H9 (cell line): Measurements from ENCODE around the gene FGFR3. TPM values are rescaled to one million over a fixed set of nuclear protein-coding genes. Genes with fewer than 3 reads are reported as not detected.

Experiments
- DNase-seq: peaks from one replicate; pipeline ENCODE4 v3.0.0-alpha.2; 2017
- H2AFZ ChIP-seq: one replicate; pipeline ENCODE4 v1.6.1; 2013; ENCODE audit warnings: mild to moderate bottlenecking, low read length, control low read depth, moderate library complexity
- H2AK5ac ChIP-seq: 2 replicates; pipeline ENCODE4 v1.6.1; 2013; ENCODE audit warnings: low read length, control low read depth, mixed read lengths; ENCODE audit not compliant: insufficient read length
- H2BK120ac ChIP-seq: one replicate; pipeline ENCODE4 v1.6.1; 2013; ENCODE audit warnings: low read depth, mild to moderate bottlenecking, low read length, control low read depth, inconsistent platforms; ENCODE audit not compliant: poor library complexity, severe bottlenecking
- H2BK12ac ChIP-seq: 2 replicates; pipeline ENCODE4 v1.6.1; 2013; ENCODE audit warnings: low read length, control low read depth, mixed read lengths, low read depth; ENCODE audit not compliant: insufficient read length
- H2BK15ac ChIP-seq: 2 replicates; pipeline ENCODE4 v1.6.1; 2013; ENCODE audit warnings: low read depth, low read length, control low read depth
- H2BK20ac ChIP-seq: one replicate; pipeline ENCODE4 v1.6.1; 2013; ENCODE audit warnings: low read depth, mild to moderate bottlenecking, low read length, control low read depth, inconsistent platforms; ENCODE audit not compliant: poor library complexity, severe bottlenecking
- H2BK5ac ChIP-seq: 2 replicates; pipeline ENCODE4 v1.6.1; 2013; ENCODE audit warnings: low read length, control low read depth, mixed read lengths; ENCODE audit not compliant: insufficient read length
- H3K14ac ChIP-seq: 2 replicates; pipeline ENCODE4 v1.6.1; 2013; ENCODE audit warnings: low read length, control low read depth; ENCODE audit not compliant: insufficient read depth
- H3K18ac ChIP-seq: 2 replicates; pipeline ENCODE4 v1.6.1; 2013; ENCODE audit warnings: low read depth, mild to moderate bottlenecking, mixed read lengths, low read length, control low read depth; ENCODE audit not compliant: insufficient read length
- H3K23ac ChIP-seq: 2 replicates; pipeline ENCODE4 v1.6.1; 2013; ENCODE audit warnings: low read length, control low read depth, mixed read lengths, low read depth; ENCODE audit not compliant: insufficient read length
- H3K23me2 ChIP-seq: 2 replicates; pipeline ENCODE4 v1.6.1; 2013; ENCODE audit warnings: low read depth, mild to moderate bottlenecking, mixed read lengths, low read length, control low read depth; ENCODE audit not compliant: insufficient read length, poor library complexity, severe bottlenecking
- H3K27ac ChIP-seq: 2 replicates; pipeline ENCODE4 v1.5.1; 2013; ENCODE audit warnings: low read length, control low read depth, mixed read lengths, low read depth; ENCODE audit not compliant: insufficient read length
- H3K27me3 ChIP-seq: 2 replicates; pipeline ENCODE4 v1.6.1; 2013; ENCODE audit warnings: low read length, control low read depth, inconsistent platforms; ENCODE audit not compliant: insufficient read depth
- H3K4ac ChIP-seq: 2 replicates; pipeline ENCODE4 v1.6.1; 2013; ENCODE audit warnings: low read depth, mild to moderate bottlenecking, control low read depth, inconsistent platforms, low read length, moderate library complexity
- H3K4me1 ChIP-seq: 2 replicates; pipeline ENCODE4 v1.6.1; 2013; ENCODE audit warnings: low read length, control low read depth, inconsistent platforms; ENCODE audit not compliant: insufficient read depth
- H3K4me2 ChIP-seq: 2 replicates; pipeline ENCODE4 v1.6.1; 2013; ENCODE audit warnings: low read length, control low read depth, mixed read lengths; ENCODE audit not compliant: insufficient read length, insufficient read depth
- H3K56ac ChIP-seq: 2 replicates; pipeline ENCODE4 v1.6.1; 2013; ENCODE audit warnings: low read depth, mild to moderate bottlenecking, mixed read lengths, low read length, control low read depth; ENCODE audit not compliant: insufficient read length
- H3K79me1 ChIP-seq: 2 replicates; pipeline ENCODE4 v1.6.1; 2013; ENCODE audit warnings: low read depth, mild to moderate bottlenecking, moderate library complexity, low read length, control low read depth, inconsistent platforms; ENCODE audit not compliant: insufficient read depth, poor library complexity, severe bottlenecking
- H3K79me2 ChIP-seq: 2 replicates; pipeline ENCODE4 v1.6.1; 2013; ENCODE audit warnings: low read length, control low read depth, inconsistent platforms; ENCODE audit not compliant: insufficient read depth
- H3K9ac ChIP-seq: 2 replicates; pipeline ENCODE4 v1.6.1; 2013; ENCODE audit warnings: low read length, control low read depth, mixed read lengths; ENCODE audit not compliant: insufficient read length; ENCODE audit errors: extremely low read depth
- H3K9me3 ChIP-seq: one replicate; pipeline ENCODE4 v1.6.1; 2013; ENCODE audit warnings: low read depth, low read length, inconsistent platforms; ENCODE audit not compliant: control insufficient read depth
- H3T11ph ChIP-seq: one replicate; pipeline ENCODE4 v1.6.1; 2013; ENCODE audit warnings: mild to moderate bottlenecking, low read length, control low read depth, inconsistent platforms
- H4K20me1 ChIP-seq: one replicate; pipeline ENCODE4 v1.6.1; 2013; ENCODE audit not compliant: control insufficient read depth, insufficient read length, insufficient read depth
- H4K5ac ChIP-seq: 2 replicates; pipeline ENCODE4 v1.6.1; 2013; ENCODE audit warnings: low read depth, mild to moderate bottlenecking, mixed read lengths, low read length, control low read depth; ENCODE audit not compliant: insufficient read length
- H4K8ac ChIP-seq: replicated peaks from 2 replicates; pipeline ENCODE4 v1.6.1; 2013; ENCODE audit warnings: low read length, control low read depth, mixed read lengths, low read depth; ENCODE audit not compliant: insufficient read length
- H4K91ac ChIP-seq: 2 replicates; pipeline ENCODE4 v1.6.1; 2013; ENCODE audit warnings: low read depth, mild to moderate bottlenecking, moderate library complexity, mixed read lengths, low read length, control low read depth; ENCODE audit not compliant: insufficient read length
- H3K27ac Mint-ChIP-seq, 3 experiments: 2 replicates in 2 of 3; 3 replicates in 1 of 3; pipeline ENCODE4 v1.8.0; 2020 to 2021; ENCODE audit warnings: mixed read lengths in 3 of 3, mild to moderate bottlenecking in 1 of 3, moderate library complexity in 1 of 3
- H3K27me3 Mint-ChIP-seq: 2 replicates; pipeline ENCODE4 v1.8.0; 2021; ENCODE audit warnings: low read depth, mild to moderate bottlenecking, moderate library complexity, mixed read lengths
- H3K36me3 Mint-ChIP-seq, 3 experiments: 2 replicates in 2 of 3; 3 replicates in 1 of 3; pipeline ENCODE4 v1.8.0; 2020 to 2021; ENCODE audit warnings: low read depth in 3 of 3, mixed read lengths in 3 of 3; ENCODE audit not compliant: insufficient read depth in 1 of 3
- H3K4me1 Mint-ChIP-seq, 2 experiments: 2 replicates each; pipeline ENCODE4 v1.8.0; 2020; ENCODE audit warnings: mixed read lengths in 2 of 2
- H3K4me3 Mint-ChIP-seq, 2 experiments: 2 replicates in 1 of 2; 3 replicates in 1 of 2; pipeline ENCODE4 v1.8.0; 2020 to 2021; ENCODE audit warnings: mild to moderate bottlenecking in 2 of 2, mixed read lengths in 2 of 2, moderate library complexity in 1 of 2
- H3K9me3 Mint-ChIP-seq, 2 experiments: 2 replicates in 1 of 2; 3 replicates in 1 of 2; pipeline ENCODE4 v1.8.0; 2020; ENCODE audit warnings: mild to moderate bottlenecking in 2 of 2, mixed read lengths in 2 of 2, moderate library complexity in 1 of 2
- WGBS: extraction: QIAGEN DNeasy Blood & Tissue Kit; methylation state at CpG from one replicate; pipeline ENCODE4 v1.1.7; 2013; ENCODE audit warnings: missing lambda C conversion rate, low lambda C conversion rate, mixed read lengths; ENCODE audit not compliant: insufficient read length; ENCODE audit errors: extremely low coverage; 5-methylcytosine and 5-hydroxymethylcytosine counted together
- total RNA-seq: library from RNA; stranded (reverse); gene quantifications from 2 replicates; pipeline ENCODE4 v1.2.1, GENCODE V29; 2021
- TF ChIP-seq, protein P1 (sequence below): fragments of 200-600 bp; sonication (generic); conservative IDR thresholded peaks from 3 replicates; pipeline ENCODE4 v1.8.0; 2021; ENCODE audit warnings: antibody characterized with exemption, mild to moderate bottlenecking

Gene FGFR3
- total RNA-seq, 1 experiment from 2014 or later: 75.7 TPM

DNA sequence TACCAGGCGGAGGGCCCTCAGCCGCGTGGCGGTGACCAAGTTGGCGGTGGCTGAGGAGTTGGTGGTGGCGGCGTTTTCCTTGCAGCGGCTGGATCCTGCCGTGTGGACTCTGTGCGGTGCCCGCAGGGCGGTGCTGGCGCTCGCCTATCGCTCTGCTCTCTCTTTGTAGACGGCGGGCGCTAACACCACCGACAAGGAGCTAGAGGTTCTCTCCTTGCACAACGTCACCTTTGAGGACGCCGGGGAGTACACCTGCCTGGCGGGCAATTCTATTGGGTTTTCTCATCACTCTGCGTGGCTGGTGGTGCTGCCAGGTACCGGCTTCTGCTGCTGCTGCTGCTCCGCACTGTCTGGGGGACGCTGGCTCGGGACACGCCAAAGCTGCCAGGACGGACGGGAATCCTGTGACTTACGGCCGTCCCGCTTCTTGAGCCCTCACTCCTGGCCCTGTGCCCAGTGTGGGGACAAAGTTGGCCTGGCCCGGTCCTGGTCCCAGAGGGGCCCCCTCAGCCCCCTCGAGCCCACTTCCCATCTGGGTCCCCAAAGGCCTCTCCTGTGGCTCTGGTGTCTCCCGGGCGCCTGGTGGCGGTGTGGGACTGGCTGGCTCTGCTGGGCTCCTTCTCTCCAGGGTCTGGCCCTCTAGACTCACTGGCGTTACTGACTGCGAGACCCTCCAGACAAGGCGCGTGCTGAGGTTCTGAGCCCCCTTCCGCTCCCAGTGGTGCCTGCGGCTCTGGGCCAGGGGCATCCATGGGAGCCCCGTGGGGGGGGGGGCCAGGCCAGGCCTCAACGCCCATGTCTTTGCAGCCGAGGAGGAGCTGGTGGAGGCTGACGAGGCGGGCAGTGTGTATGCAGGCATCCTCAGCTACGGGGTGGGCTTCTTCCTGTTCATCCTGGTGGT is 10.7 kb downstream of the FGFR3 start:
- H2BK5ac ChIP-seq: no peak overlapping the region
- H3K4me2 ChIP-seq: no peak overlapping the region
- H4K20me1 ChIP-seq: no peaks in the 10 kb centered on the region
- H2BK120ac ChIP-seq: no peak overlapping the region
- no peak overlapping the region for H3K56ac ChIP-seq
- H3K4me3 Mint-ChIP-seq: no peak overlapping the region
- no peaks in the 10 kb centered on the region for H3K79me2 ChIP-seq
- H3K4ac ChIP-seq: no peak overlapping the region
- H3K4me1 ChIP-seq: no peaks in the 10 kb centered on the region
- no peaks in the 10 kb centered on the region for H3K9me3 Mint-ChIP-seq
- H2AK5ac ChIP-seq: no peak overlapping the region
- no peaks in the 10 kb centered on the region for H3K4me1 Mint-ChIP-seq
- no peak for DNase-seq
- no peak overlapping the region for H2BK12ac ChIP-seq
- H4K5ac ChIP-seq: no peak overlapping the region
- H3K79me1 ChIP-seq: no peaks in the 10 kb centered on the region
- no peak overlapping the region for H3K18ac ChIP-seq
- H3K27me3 Mint-ChIP-seq: no peaks in the 10 kb centered on the region; the same call in 1 of the 2 replicates
- no peak overlapping the region; the same call in 1 of the 2 replicates for H3K14ac ChIP-seq
- no peak overlapping the region for H3K27ac Mint-ChIP-seq
- H3K23me2 ChIP-seq: no peaks in the 10 kb centered on the region
- H4K91ac ChIP-seq: no peak overlapping the region
- no peak overlapping the region for H3T11ph ChIP-seq
- TF ChIP-seq, protein P1, sequence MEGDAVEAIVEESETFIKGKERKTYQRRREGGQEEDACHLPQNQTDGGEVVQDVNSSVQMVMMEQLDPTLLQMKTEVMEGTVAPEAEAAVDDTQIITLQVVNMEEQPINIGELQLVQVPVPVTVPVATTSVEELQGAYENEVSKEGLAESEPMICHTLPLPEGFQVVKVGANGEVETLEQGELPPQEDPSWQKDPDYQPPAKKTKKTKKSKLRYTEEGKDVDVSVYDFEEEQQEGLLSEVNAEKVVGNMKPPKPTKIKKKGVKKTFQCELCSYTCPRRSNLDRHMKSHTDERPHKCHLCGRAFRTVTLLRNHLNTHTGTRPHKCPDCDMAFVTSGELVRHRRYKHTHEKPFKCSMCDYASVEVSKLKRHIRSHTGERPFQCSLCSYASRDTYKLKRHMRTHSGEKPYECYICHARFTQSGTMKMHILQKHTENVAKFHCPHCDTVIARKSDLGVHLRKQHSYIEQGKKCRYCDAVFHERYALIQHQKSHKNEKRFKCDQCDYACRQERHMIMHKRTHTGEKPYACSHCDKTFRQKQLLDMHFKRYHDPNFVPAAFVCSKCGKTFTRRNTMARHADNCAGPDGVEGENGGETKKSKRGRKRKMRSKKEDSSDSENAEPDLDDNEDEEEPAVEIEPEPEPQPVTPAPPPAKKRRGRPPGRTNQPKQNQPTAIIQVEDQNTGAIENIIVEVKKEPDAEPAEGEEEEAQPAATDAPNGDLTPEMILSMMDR: no peak
- no peak overlapping the region for H2BK20ac ChIP-seq
- H3K27me3 ChIP-seq: no peaks in the 10 kb centered on the region
- H3K36me3 Mint-ChIP-seq: peaks cover 1 to 41% (median 36%) of the 10 kb centered on the region in 3 experiments; a peak in 5 of 7 replicates
- H2AFZ ChIP-seq: no peak overlapping the region
- H3K9me3 ChIP-seq: no peaks in the 10 kb centered on the region
- no peak overlapping the region for H3K27ac ChIP-seq
- no peak overlapping the region for H4K8ac ChIP-seq
- H3K23ac ChIP-seq: no peak overlapping the region
- H2BK15ac ChIP-seq: no peak overlapping the region
- no CpG with 5 or more reads among the region's 51 CpGs for WGBS
- H3K9ac ChIP-seq: no peak overlapping the region
